HPDE6-E6E7 (cell line): ENCODE measurements around the gene POP5.
A peak's percentile ranks its signal among the peaks of the same experiment; 100 is the strongest.

Experiments
- DNase-seq: peaks from one replicate; pipeline ENCODE4 v3.0.0; 2011; ENCODE audit warnings: missing footprints; ENCODE audit errors: extremely low spot score

POP5 gene

GRCh38 chr12:120590741-120591407, 9.7 kb upstream of the POP5 start:
- DNase-seq, result no peak

GRCh38 chr12:120588948-120589930, 8.0 kb upstream of the POP5 start:
- no peak for DNase-seq

- DNase-seq, result no peak
Measured at GRCh38 chr12:120588371-120588770, 7.2 kb upstream of the POP5 start.

GRCh38 chr12:120586860-120587259, 5.7 kb upstream of the POP5 start:
- no peak for DNase-seq

- no peak for DNase-seq
Measured at GRCh38 chr12:120586206-120586605, 5.0 kb upstream of the POP5 start.

- DNase-seq, result peak; percentile 32
Measured at GRCh38 chr12:120584343-120585149, 3.3 kb upstream of the POP5 start.

- DNase-seq, result peak; percentile 40
Measured at GRCh38 chr12:120583478-120584030, 2.4 kb upstream of the POP5 start.

- no peak for DNase-seq
Measured at GRCh38 chr12:120581998-120582397, 796 bp upstream of the POP5 start.

GRCh38 chr12:120579179-120579578, 2.0 kb downstream of the POP5 start:
- no peak for DNase-seq

GRCh38 chr12:120574106-120574505, 7.1 kb downstream of the POP5 start:
- DNase-seq, result no peak

GRCh38 chr12:120573560-120573959, 7.6 kb downstream of the POP5 start:
- DNase-seq, result no peak

GRCh38 chr12:120571299-120571698, 9.9 kb downstream of the POP5 start:
- DNase-seq, result no peak

GRCh38 chr12:120563495-120563894, 17.7 kb downstream of the POP5 start:
- DNase-seq, result no peak

GRCh38 chr12:120562906-120563305, 18.3 kb downstream of the POP5 start:
- DNase-seq, result no peak

- DNase-seq, result no peak
Measured at GRCh38 chr12:120557589-120557988, 23.6 kb downstream of the POP5 start.

GRCh38 chr12:120554678-120555077, 26.5 kb downstream of the POP5 start:
- DNase-seq, result no peak

- DNase-seq, result no peak
Measured at GRCh38 chr12:120546050-120546386, 35.2 kb downstream of the POP5 start.

- DNase-seq, result no peak
Measured at GRCh38 chr12:120544691-120545090, 36.5 kb downstream of the POP5 start.

GRCh38 chr12:120542166-120542565, 39.0 kb downstream of the POP5 start:
- DNase-seq, result no peak

GRCh38 chr12:120540445-120540844, 40.8 kb downstream of the POP5 start:
- no peak for DNase-seq

- no peak for DNase-seq
Measured at GRCh38 chr12:120539303-120539702, 41.9 kb downstream of the POP5 start.
